HG03039 (cell line): ENCODE results near the gene DNAJA2.

Experiments used
- ATAC-seq: cut with Tn5 transposase; IDR thresholded peaks from one replicate; pipeline ENCODE4 v1.9.1; 2021; ENCODE audit warnings: mild to moderate bottlenecking, moderate library complexity; ENCODE audit not compliant: unreplicated experiment

Gene DNAJA2

DNA sequence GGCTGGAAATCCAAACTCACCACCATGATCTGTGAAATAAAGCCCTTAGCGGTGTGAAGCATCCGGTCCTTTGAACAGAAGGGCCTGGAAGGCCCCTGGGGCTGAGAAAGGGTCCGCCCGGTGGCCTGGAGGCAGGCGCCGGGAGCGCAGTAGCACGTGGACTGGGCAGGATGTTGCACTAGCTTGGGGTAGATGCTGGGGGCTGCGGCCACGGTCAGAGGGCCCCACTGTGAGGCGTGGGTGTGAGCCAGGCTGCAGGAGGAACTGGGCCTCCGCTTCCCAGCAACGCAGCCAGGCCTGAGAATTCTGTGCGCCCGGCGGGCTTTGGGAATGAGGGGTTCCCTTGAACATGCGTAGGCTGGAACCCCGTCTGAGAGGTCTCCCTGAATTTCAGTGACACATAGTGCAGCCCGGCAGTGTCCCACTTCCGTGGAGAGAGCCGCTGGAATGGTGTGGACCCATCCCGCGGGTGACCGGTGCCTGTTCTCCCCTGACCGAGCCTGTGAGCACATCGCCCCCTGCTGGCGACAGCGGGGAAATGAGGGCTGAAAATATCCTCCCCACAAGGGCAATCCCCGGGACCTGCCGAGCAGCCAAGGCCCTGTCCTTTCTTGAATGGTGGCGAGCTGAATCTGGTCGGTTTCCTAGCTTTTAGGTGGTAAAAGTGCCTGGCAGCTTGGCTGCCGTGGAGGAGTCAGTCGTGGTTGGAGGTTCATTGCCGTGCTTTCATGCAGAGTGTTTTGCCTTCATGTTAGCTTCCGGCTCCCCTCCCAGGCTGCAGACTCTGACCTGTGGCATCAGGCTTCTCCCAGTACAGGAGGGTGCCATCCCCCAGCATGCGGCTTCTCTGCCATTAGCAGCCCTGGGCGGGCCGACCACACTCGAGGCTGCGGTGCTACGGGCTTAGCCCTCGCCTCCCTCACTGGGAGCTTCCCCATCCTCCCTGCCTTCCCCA is 43.8 kb downstream of the DNAJA2 start:
- no peak for ATAC-seq

DNA sequence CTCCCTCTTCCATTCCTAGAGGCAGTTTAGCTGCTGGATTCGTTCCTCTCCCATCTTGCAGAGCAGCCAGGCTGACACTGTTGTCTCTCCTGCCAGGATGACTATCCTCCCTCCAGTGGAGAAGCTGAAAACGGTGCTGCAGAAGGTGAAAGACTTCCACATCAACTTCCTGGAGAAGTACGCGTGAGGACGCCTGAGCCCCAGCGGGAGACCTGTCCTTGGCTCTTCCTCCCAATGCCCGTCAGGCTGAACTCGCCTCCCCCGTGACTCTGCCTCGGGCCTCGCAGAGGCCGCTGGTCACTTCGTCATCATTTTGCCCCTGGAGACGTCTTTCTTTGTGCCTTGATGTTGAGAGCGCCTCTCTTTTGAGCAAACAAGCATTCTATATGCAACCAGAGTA is 44.7 kb downstream of the DNAJA2 start:
- no peak for ATAC-seq

DNA sequence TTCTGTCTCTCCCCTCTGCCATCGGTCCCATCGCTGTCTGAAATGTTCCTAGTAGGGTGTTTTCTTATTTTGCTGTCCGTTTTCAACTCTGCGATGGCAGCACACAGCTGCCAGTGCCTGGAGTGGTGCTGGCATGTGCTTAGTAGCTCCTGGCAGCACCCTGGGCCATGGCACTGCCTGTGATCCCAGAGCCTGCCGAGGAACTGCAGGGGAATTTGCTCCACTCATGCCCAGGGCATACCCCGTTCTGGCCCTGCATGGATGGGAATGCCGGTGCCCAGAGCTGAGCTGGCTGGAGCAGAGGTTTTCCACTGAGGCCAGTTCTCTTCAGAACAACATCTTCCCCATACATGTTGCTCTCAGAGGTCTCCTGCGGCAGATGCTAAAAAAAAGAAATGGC is 46.2 kb downstream of the DNAJA2 start:
- ATAC-seq = no peak

DNA sequence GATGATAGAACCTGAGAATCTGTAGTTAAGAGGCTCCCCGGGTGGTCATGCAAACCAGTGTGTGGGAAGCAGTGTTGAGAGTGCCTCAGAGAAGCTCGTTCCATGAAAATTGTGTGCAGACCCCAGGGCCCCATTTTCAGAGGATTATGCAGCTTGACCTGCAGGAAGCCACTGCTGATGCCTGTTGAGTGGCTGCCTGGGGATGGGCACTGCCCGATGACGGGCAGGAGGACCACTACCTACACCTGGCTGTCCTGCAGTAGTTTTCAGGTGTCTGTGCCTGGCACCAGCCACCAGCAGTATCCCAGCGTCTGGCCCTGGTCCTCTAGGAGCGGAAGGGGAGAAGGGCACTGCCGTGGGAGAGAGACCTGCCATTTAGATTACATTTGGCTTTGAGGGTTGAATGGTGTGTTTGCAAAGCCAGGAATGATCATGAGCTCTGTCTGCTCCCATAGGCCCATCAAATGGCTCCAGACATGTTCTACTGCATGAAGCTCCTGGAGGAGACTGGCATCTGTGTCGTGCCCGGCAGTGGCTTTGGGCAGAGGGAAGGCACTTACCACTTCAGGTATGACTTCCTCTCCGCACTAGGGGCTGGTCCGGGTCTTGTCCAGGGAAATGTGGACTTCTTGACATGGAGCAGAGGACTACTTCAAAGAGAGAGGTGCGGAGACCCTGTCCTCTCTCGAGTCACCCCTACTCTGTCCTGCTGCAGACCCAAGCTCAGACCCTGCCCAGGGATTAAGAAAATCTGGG is 46.8 kb downstream of the DNAJA2 start:
- ATAC-seq = no peak

DNA sequence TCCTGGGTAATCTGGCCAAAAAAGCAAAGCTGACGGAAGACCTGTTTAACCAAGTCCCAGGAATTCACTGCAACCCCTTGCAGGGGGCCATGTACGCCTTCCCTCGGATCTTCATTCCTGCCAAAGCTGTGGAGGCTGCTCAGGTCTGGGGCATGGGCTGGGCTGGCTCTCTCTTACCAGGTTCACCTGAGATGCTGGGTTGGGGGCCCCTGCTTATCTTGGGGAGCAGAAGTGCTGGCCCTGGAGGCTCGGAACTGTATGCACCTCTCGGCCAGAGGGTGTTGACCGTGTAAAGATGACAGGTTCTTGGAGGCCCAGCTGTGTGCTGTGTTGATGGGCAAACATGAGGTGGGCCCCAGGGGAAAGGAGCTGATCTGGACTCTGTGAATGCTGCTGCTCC is 49.1 kb downstream of the DNAJA2 start:
- ATAC-seq = no peak

DNA sequence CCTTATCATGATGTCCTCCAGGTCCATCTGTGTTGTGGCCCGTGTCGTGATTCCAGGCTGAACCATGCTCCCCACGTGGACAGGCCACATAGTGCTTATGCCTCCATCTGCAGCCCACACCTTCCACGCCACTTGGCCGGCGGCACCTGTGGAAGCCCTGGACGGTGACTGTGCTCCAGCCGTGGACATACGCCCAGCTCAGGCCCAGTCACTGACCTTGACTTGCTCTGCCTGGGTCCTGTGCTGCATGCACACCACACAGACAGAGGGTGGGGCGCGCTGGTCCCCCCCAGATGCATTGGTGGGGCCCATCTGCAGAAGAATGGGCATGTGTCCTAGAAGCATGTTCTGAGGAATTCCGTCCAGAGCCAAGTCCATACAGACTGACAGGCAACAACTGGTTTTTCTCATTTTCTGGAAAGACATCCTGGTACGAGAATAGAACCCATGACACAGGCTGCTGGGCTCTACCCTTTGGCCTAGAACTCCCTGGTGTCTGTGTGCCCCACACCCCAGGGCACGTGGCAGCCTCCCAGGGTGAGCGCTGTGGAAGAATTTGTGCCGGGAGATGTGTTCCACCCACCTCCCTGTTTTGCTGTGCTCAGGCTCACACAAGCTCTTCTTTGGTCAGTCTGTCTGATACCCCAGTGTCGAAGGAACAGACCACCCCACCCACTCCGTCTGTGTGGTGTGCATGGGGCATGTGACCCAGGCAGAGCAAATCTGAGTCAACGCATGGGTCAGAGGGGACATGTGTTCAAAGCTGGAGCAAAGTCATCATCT is 49.8 kb downstream of the DNAJA2 start:
- ATAC-seq = no peak

DNA sequence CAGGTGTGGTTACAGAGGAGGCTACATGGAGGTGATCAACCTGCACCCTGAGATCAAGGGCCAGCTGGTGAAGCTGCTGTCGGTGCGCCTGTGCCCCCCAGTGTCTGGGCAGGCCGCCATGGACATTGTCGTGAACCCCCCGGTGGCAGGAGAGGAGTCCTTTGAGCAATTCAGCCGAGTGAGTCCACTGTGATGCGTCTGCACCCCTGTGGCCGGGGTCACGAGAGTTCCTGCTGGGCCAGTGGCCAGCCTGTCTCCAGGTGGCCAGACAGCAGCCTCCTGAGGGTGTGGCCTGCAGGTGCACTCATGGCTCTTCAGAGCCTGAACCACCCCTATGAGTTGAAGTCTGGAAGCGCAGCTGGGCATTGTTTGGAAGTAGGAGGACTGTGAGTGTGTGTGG is 51.2 kb downstream of the DNAJA2 start:
- no peak for ATAC-seq

DNA sequence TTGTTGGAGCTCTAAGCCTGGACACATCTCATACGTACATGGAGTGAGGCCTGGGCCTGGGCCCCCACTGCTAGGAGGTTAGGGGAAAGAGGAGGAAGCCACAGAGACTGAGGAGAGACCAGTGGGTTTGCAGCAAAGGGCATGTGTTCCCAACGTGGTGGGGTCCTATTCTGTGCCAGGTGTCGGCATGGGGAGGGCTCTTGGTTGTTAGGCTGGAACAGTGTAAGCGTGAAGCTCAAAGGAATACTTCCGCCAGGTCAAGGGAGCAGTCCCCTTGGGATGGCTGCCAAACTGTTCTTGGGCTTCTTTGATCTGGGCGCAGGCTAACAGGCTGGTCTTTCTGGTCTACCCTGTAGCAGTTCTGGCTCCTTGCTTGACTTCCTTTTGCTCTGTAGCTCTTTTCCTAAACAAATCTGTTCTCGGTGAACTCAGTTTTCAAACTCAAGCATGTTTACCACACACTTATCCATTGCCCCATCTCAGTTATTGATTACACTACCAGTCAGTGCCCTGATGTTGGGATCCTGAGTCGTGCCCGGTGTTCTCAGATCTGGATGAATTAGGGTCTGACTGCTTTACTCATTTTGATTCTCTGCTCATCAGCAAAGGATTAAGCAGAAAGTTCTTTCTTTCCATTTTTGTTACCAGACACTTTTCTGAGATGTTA is 52.9 kb downstream of the DNAJA2 start:
- ATAC-seq = no peak

DNA sequence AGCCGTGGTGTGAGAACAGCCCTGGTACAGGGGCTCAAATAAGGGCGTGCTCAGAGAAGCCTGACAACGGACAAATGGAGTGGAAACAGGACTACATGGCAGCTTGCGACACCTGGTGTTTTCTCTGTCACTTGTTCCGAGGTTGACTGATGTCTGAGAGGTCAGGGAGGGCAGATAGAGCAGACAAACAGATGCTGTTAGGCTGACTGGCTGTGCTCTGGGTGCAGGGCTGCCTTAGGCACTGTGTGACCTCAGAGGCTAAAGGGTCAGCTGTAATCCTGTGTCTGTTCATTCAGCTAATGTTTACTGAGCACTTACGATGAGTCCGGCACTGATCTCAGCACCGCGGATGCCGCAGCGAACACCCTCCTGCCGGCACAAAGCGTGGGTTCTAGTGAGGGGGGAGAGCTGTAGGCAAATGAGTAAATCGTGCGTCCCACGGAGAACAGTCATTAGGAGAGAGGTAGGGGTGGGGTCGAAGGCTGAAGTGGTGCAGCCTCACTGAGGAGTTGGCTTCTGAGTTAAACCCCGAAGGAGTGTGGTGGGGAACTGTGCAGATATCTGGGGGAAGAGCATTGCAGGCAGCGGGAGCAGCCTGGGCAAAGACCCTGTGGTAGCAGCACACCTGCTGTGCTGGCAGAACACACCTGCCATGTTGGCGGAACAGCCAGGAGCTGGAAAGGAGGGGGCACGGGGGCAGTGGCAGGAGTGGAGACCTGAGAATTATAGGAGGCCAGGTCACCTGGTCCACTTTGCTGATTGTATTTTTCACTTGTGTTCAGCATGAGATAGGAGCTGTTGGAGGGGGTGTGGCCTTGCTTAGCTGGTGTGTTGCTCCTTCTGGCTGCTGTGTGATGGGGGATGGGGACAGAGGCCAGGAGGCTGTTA is 54.3 kb downstream of the DNAJA2 start:
- ATAC-seq = peak; percentile 76

DNA sequence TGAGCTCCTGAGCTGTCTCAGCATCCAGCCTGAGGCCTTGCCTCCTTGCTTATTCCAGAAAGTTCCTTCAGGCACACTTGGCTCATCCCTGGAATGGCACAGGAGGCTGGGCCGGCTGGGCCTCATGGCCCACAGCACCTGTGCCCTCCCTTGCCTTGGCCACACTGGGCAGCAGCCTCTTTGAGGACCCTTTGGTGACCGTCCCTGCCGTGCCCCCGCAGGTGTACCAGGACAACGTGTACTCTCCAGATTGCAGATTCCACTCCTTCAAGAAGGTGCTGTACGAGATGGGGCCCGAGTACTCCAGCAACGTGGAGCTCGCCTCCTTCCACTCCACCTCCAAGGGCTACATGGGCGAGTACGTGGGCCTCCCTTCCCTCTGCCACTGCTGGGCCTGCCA is 55.1 kb downstream of the DNAJA2 start:
- ATAC-seq = no peak

DNA sequence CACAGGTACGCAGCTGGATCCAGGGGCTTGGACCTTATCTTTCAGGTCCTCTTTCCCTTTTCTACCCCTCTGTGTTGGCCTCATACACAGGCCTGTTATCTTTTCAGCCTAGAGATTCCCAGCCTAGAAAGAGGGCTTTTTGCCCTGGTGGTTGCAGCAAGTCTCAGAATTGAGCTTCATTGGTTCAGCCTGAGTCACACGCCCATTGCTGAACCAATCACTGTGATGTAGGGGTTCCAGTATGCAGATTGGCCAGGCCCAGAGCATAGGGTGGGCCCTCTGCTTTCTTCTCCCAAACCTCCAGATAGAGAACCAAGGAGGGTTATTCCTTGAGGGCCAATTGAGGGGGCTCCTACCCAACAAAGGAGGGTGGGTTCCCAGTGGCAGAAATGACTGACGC is 56.5 kb downstream of the DNAJA2 start:
- no peak for ATAC-seq

DNA sequence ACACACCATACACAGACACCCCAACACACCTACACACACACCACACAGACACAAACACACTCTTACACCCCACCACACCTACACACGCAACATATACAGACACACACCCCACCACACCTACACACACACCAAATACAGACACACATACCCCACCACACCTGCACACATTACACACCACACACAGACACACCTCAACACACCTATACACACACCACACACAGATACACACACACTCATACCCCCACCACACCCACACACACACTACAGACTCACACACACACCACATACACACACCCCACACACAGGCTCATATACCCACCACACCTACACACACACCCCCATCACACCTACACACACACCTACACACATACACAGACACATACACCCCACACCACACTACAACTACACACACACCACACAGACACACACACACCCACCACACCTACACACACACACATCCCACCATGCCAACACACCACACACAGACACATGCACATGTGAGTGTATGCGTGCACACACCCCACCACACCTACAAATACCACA is 57.9 kb downstream of the DNAJA2 start:
- ATAC-seq = no peak

DNA sequence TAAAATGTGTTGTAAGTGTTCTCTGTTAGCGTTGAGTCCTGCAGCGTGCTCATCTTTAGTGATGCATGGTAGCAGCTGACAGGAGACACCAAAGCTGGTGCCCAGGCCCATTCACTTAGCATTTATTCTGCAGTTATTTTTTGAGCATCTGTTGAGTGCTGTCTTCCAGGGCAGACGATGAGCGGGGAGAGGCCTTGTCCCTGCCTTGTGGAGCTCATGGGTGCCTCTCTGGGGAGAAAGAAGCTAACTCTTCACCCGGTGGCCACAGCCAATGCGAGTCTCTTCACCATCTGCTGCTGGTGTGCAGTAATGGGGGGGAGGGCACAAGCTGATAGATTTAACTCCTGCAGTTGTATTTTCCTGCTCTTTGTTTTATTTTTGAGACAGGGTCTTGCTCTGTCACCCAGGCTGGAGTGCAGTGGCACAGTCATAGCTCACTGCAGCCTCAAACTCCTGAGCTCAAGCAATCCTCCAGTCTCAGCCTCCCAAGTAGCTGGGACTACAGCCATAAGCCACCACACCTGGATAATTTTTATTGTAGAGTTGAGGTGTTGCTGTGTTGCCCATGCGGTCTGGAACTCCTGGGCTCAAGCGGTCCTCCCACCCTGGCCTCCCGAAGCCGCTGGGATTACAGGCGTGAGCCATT is 58.8 kb downstream of the DNAJA2 start:
- no peak for ATAC-seq

DNA sequence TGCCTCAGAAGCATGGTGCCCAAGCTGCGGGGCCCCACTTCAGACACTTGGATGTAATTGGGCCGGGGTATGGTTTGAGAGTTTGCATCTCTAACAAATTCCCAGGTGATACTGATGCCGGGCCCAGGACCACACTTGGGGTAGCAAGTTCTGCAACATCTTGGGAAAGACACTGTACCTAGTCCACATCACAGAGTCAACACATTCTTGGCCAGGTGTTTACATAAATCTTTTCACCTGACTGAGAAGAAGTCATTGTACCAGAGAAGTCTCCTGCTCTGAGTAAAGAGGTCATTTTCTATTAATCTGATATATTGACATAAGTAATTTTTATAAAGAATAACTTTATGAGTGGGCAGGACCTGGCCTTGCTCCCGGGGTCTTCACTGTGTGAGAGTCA is 61.8 kb downstream of the DNAJA2 start:
- no peak for ATAC-seq

DNA sequence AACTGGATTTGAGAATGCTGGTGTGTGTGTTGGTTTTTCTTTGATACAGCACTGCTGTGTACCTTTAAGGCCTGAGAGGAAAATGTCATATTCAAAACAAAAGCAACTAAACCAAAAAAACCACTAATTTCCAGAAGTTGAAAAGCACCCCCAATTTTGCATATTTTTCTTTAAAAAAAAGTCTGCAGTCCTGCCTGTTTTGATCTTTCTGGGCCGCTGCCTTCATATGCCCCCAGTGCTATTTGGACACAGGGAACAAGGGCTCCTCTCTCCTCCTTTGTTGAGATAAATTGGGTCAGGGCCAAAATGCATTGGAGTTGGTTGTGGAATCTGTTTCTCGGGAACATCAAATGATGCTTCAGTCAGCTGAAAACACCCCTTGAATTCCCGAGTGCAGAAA is 62.4 kb downstream of the DNAJA2 start:
- ATAC-seq = no peak

DNA sequence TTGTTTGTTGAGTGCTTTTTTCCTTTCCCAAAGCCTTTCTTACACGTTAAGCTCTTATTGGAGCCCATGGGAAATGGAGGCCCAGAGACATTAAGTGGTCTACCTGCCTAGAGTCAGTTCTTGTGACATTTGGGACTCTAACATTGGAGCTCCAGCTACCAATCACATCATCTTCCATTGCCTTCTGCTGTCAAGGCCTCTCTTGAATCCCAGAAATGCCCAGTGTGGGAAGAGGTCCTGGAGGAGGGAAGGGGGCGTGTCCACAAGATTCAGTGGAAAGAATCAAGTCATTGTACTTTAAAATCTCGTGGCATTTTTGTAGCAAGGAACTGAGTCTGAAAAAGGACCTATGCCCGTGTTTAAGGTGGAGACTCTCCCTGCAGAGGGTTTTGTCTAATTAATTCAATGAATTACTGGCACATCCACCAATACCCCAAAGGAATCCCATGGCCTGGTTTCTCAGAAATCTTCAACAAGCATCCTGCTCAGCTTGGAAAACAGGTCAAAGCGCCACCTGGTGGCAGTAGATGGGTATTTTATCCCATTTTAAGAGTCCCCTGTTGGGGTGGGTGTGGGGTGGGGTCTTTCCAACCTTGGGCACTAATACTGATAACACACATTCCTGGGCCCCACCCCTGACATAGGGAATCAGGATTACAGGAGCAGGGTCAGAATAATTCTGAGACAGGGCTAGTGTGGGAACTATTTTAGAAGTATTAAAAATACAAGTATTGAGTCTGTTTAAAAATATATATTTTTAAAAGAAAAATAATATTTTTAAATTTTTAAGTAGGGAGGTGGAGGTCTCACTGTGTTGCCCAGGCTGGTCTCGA is 64.7 kb downstream of the DNAJA2 start:
- no peak for ATAC-seq

DNA sequence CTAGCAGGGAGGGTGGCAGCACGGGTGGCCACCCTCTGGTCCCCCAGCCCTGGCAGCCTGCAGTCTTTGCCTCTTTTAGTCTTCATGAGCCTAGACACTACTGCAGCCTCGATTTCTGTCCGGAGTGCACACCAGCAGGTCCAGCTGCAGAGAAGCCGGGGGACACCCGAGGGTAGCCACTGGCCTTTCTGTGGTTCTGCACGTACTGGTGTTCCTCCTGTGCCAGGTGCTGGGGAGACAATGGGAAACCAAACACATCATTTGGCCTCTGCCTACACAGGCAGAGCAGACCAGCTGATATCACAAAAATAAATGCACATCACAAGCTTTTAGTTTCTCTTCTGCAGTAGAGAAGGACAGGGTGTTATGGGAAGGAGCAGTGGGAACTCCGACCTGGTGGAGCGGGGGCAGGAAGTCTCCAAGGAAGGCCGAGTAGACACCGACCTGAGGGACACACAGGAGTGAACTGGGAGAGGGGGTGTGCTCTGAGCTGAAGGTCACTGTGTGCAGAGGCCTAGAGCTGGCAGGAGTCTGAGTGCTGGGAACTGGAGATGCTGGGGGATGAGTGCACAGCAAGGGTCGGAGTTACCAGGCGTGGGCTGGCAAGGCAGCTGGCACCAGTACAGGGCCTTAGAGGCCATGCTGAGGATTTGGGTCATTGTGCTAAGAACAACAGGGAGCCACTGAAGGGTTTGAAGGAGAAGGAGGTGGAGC is 66.3 kb downstream of the DNAJA2 start:
- ATAC-seq = no peak
